ENCODE results near the gene TCP11L2. TPM values are rescaled to one million over a fixed set of nuclear protein-coding genes. Genes with fewer than 3 reads are reported as not detected.

The TCP11L2 gene
- total RNA-seq, 1 experiment from 2014 or later, result 6.1 TPM

DNA sequence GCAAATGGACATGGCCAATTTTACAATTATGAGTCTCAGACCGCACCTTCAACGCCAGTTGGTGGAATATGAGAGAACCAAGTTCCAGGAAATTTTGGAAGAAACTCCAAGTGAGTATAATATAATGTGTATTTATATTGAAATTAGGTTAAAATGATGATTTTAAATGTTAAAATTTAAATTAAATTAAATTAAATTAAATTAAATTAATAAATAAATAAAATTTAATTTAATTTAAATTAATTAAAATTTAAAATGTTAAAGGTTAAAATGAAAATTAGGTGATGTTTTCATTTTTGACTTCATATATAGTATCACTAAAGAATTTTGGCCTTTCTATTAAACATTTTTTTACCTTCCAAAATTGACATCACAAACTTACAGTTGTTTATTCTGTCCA is 21.0 kb downstream of the TCP11L2 start:
- Histone ChIP-seq H3K14ac (ENCODE audit: insufficient read depth, low read length) (no peak overlapping the region), H2BK12ac (ENCODE audit: insufficient read length, low read depth, low read length) (no peak overlapping the region), H3K27ac (ENCODE audit: insufficient read length, low read depth, low read length) (no peak overlapping the region), H2AK5ac (ENCODE audit: insufficient read length, low read length) (no peak overlapping the region), H3K23ac (ENCODE audit: insufficient read length, low read depth, low read length) (no peak overlapping the region), H3K9ac (ENCODE audit: extremely low read depth, insufficient read length, low read length) (no peak overlapping the region), H3K79me2 (ENCODE audit: insufficient read depth, low read length) (no peaks in the 10 kb centered on the region), H3K56ac (ENCODE audit: insufficient read length, low read depth, low read length) (no peak overlapping the region), H3T11ph (ENCODE audit: low read length) (no peak overlapping the region), H4K91ac (ENCODE audit: insufficient read length, low read depth, low read length) (no peak overlapping the region), H3K4ac (ENCODE audit: low read depth, low read length) (no peak overlapping the region), H4K8ac (replicated peaks; ENCODE audit: insufficient read length, low read depth, low read length) (no peak overlapping the region), H3K4me2 (ENCODE audit: insufficient read depth, insufficient read length, low read length) (no peak overlapping the region), H3K23me2 (ENCODE audit: insufficient read length, low read depth, low read length, poor library complexity, severe bottlenecking) (no peaks in the 10 kb centered on the region), H3K27me3 (ENCODE audit: insufficient read depth, low read length) (peaks cover 5% of the 10 kb centered on the region; the same call in 1 of the 2 replicates), H3K18ac (ENCODE audit: insufficient read length, low read depth, low read length) (no peak overlapping the region), H3K4me1 (ENCODE audit: insufficient read depth, low read length) (no peaks in the 10 kb centered on the region), H2BK20ac (ENCODE audit: low read depth, low read length, poor library complexity, severe bottlenecking) (no peak overlapping the region), H4K20me1 (ENCODE audit: control insufficient read depth, insufficient read depth, insufficient read length) (no peaks in the 10 kb centered on the region), H4K5ac (ENCODE audit: insufficient read length, low read depth, low read length) (no peak overlapping the region), H3K9me3 (ENCODE audit: control insufficient read depth, low read depth, low read length) (no peaks in the 10 kb centered on the region), H2AFZ (ENCODE audit: low read length) (no peak overlapping the region), H2BK15ac (ENCODE audit: low read depth, low read length) (no peak overlapping the region), H2BK5ac (ENCODE audit: insufficient read length, low read length) (no peak overlapping the region), H3K79me1 (ENCODE audit: insufficient read depth, low read depth, low read length, poor library complexity, severe bottlenecking) (no peaks in the 10 kb centered on the region), H2BK120ac (ENCODE audit: low read depth, low read length, poor library complexity, severe bottlenecking) (no peak overlapping the region)
- H3K27ac Mint-ChIP-seq, result no peak overlapping the region
- peaks cover 0 to under 1% (median 0%) of the 10 kb centered on the region in 3 experiments; a peak in 1 of 7 replicates for H3K36me3 Mint-ChIP-seq (ENCODE audit: insufficient read depth in 1 of 3, low read depth in 3 of 3)
- H3K9me3 Mint-ChIP-seq, result no peaks in the 10 kb centered on the region
- no CpG with 5 or more reads among the region's 2 CpGs for WGBS (ENCODE audit: extremely low coverage, insufficient read length, low lambda C conversion rate)
- TF ChIP-seq CTCF (conservative IDR thresholded peaks at IDR 0.05), result no peak
- H3K4me1 Mint-ChIP-seq, result peaks cover 6% of the 10 kb centered on the region in 2 experiments
- DNase-seq, result no peak
- no peak overlapping the region for H3K4me3 Mint-ChIP-seq
- H3K27me3 Mint-ChIP-seq (ENCODE audit: low read depth), result peaks cover 35% of the 10 kb centered on the region
